GM12878 (cell line): ENCODE measurements around the gene ALDH1A2. TPM values are rescaled to one million over a fixed set of nuclear protein-coding genes. Genes with fewer than 3 reads are reported as not detected.

ENCODE experiments used
- ATAC-seq: fragments of 200-7000 bp; cut with Tn5 transposase; 3 replicates; pipeline ENCODE4 v1.9.1; 2020; ENCODE audit warnings: mild to moderate bottlenecking, moderate library complexity
- BruUV-seq: library from RNA; stranded (reverse); fragments of 400-500 nt; replicated peaks from 2 replicates; lab custom pipeline; 2021; lab: Mats Ljungman, UMichigan
- CTCF ChIA-PET: fragments of 300-600 bp; sonication (Branson Sonifier 250); formaldehyde crosslinking; extraction: SDS; loops from one replicate; lab custom pipeline; 2021; ENCODE audit warnings: inconsistent platforms; lab: Yijun Ruan, JAX
- POLR2A ChIA-PET: fragments of 350-600 bp; formaldehyde crosslinking; extraction: SDS; loops from one replicate; lab custom pipeline; 2021; ENCODE audit warnings: inconsistent platforms; lab: Charles Lee
- RAD21 ChIA-PET: fragments of 300-600 bp; sonication (Branson Sonifier 250); formaldehyde crosslinking; loops from one replicate; lab custom pipeline; 2023; ENCODE audit warnings: antibody characterized with exemption; ENCODE audit not compliant: unreplicated experiment; lab: Charles Lee
- SMC1A ChIA-PET: fragments of 300-600 bp; sonication (Branson Sonifier 250); formaldehyde crosslinking; loops from one replicate; lab custom pipeline; 2023; ENCODE audit not compliant: unreplicated experiment, uncharacterized antibody; lab: Charles Lee
- DNase-seq: peaks from one replicate; pipeline ENCODE4 v3.0.0-alpha.2; 2011; ENCODE audit warnings: low read depth, low spot score
- FAIRE-seq: peaks from 3 replicates; lab custom pipeline; 2011; peaks lifted over from hg19 to GRCh38; lab: Jason Lieb, UNC
- H2AFZ ChIP-seq: 2 replicates; pipeline ENCODE4 v1.6.0; 2011; ENCODE audit warnings: low read depth, low read length, control low read depth; ENCODE audit not compliant: control insufficient read depth
- H3K27ac ChIP-seq: 2 replicates; pipeline ENCODE4 v1.5.1; 2011; ENCODE audit warnings: control low read depth; ENCODE audit not compliant: control insufficient read depth, insufficient read depth
- H3K27me3 ChIP-seq, 2 experiments: replicated peaks in 1 of 2; 2 replicates each; pipeline versions ENCODE4 v1.6.0 to v1.6.1; 2011; ENCODE audit warnings: low read length in 1 of 2; ENCODE audit not compliant: control insufficient read depth in 2 of 2, insufficient read depth in 2 of 2
- H3K36me3 ChIP-seq, 2 experiments: 2 replicates each; pipeline ENCODE4 v1.5.1; 2011; ENCODE audit warnings: low read length in 1 of 2; ENCODE audit not compliant: control insufficient read depth in 2 of 2, insufficient read depth in 2 of 2
- H3K4me1 ChIP-seq: 2 replicates; pipeline ENCODE4 v1.6.1; 2011; ENCODE audit warnings: mild to moderate bottlenecking, low read length, moderate library complexity, mixed read lengths; ENCODE audit not compliant: control insufficient read depth, insufficient read depth
- H3K4me2 ChIP-seq: 2 replicates; pipeline ENCODE4 v1.6.0; 2011; ENCODE audit warnings: control low read depth; ENCODE audit not compliant: control insufficient read depth, insufficient read depth
- H3K4me3 ChIP-seq: fragments of 200-600 bp; sonication (generic); 2 replicates; pipeline ENCODE4 v1.5.1; 2016
- H3K79me2 ChIP-seq: 2 replicates; pipeline ENCODE4 v1.6.0; 2011; ENCODE audit warnings: low read length; ENCODE audit not compliant: control insufficient read depth, insufficient read depth
- H3K9ac ChIP-seq: 2 replicates; pipeline ENCODE4 v1.8.0; 2011; ENCODE audit warnings: low read length, control low read depth, mixed read lengths; ENCODE audit not compliant: control insufficient read depth, insufficient read depth
- H3K9me3 ChIP-seq: replicated peaks from 3 replicates; pipeline ENCODE4 v1.5.1; 2011; ENCODE audit warnings: mild to moderate bottlenecking, low read length; ENCODE audit not compliant: control insufficient read depth, insufficient read depth
- H4K20me1 ChIP-seq: 2 replicates; pipeline ENCODE4 v1.6.0; 2011; ENCODE audit not compliant: control insufficient read depth, insufficient read depth
- FOS ChIP-seq: IDR thresholded peaks from 3 replicates; pipeline ENCODE4 v1.6.1; 2011; ENCODE audit warnings: borderline replicate concordance; ENCODE audit not compliant: insufficient read length; ENCODE audit errors: extremely low read depth
- NR2F1 ChIP-seq: fragments of 450-650 bp; conservative IDR thresholded peaks from 2 replicates; pipeline ENCODE4 v1.6.1; 2017; ENCODE audit warnings: mild to moderate bottlenecking
- PRDM15 ChIP-seq: fragments of 450-650 bp; formaldehyde crosslinking; IDR thresholded peaks from 2 replicates; pipeline ENCODE4 v1.4.0; 2020; ENCODE audit warnings: mild to moderate bottlenecking, moderate library complexity
- WGBS: methylation state at CpG from one replicate; pipeline ENCODE4 v1.1.6; 2016; ENCODE audit warnings: low lambda C conversion rate; ENCODE audit not compliant: insufficient replicate concordance, insufficient coverage; ENCODE audit errors: missing lambda C conversion rate; 5-methylcytosine and 5-hydroxymethylcytosine counted together
- in situ Hi-C: fragments of 300-500 bp; cut with MboI; formaldehyde crosslinking; loops from 9 replicates; pipeline ENCODE4 v1.14.3; 2018; ENCODE audit warnings: mixed read lengths
- intact Hi-C: fragments of 100-400 bp; cut with micrococcal nuclease; formaldehyde crosslinking; loops from one replicate; pipeline ENCODE4 v1.14.2; 2022; ENCODE audit not compliant: unreplicated experiment
- polyA plus RNA-seq, 11 experiments: library from polyadenylated mRNA; depleted of rRNA in 4 of 11; unstranded in 6 of 11; stranded (reverse) in 5 of 11; fragments of >200 nt; fragmentation: Nextera tagmentation in 4 of 11; fragmentation: Illumina TruSeq in 1 of 11; extraction: Ambion mirVana in 4 of 11; extraction: Trizol in 1 of 11; gene quantifications; 1 replicate in 1 of 11; 2 replicates in 10 of 11; pipeline versions ENCODE4 v1.2.1 to v1.2.3, GENCODE V29; 2011 to 2016; ENCODE audit warnings: inconsistent platforms in 2 of 11, missing spikeins in 2 of 11, low read depth in 1 of 11
- total RNA-seq, 4 experiments: library from RNA; depleted of rRNA in 3 of 4; stranded (reverse); fragments of >200 nt in 3 of 4; fragmentation: Illumina TruSeq in 1 of 4; extraction: Trizol in 1 of 4; gene quantifications; 2 replicates each; pipeline versions ENCODE4 v1.2.1 to v1.2.3, GENCODE V29; 2013 to 2021

The ALDH1A2 gene
- total and polyA plus RNA-seq, 10 of the 15 experiments (the other 5 are each of a cell fraction or from before 2014, with no cell fraction given): 0.06 to 0.92 (median 0.18) TPM; not detected in 5

- no peak for TF ChIP-seq PRDM15 (CRISPR knock-in tag)
- no peak for TF ChIP-seq NR2F1
- TF ChIP-seq, all 136 proteins: peak for 0
These were observed 144.1 kb downstream of the ALDH1A2 start (continued) for GRCh38 chr15:57921371-57921770.

GRCh38 chr15:57920911-57921310 lies 144.6 kb downstream of the ALDH1A2 start:
- H3K27me3 ChIP-seq: no peaks in the 10 kb centered on the region; a peak in 2 of 4 replicates
- no TSS peak for BruUV-seq
- ATAC-seq (no peak), DNase-seq (no peak), FAIRE-seq (no peak)
- H3K4me2 ChIP-seq: no peak overlapping the region
- TF ChIP-seq FOS: no peak
- no peaks in the 10 kb centered on the region for H4K20me1 ChIP-seq
- H2AFZ ChIP-seq: no peak overlapping the region
- no peak overlapping the region for H3K9ac ChIP-seq
- in situ Hi-C loops (no loop called here), intact Hi-C loops (no loop called here)
- ChIA-PET SMC1A (no interaction called here), CTCF (no interaction called here), RAD21 (no interaction called here), POLR2A (no interaction called here)
- WGBS: 20% methylated on average over 5 of the region's 5 CpGs
- no peaks in the 10 kb centered on the region for H3K36me3 ChIP-seq
- H3K4me1 ChIP-seq: no peaks in the 10 kb centered on the region
- H3K27ac ChIP-seq: no peak overlapping the region
- H3K4me3 ChIP-seq: no peak overlapping the region
- no peaks in the 10 kb centered on the region for H3K79me2 ChIP-seq
- H3K9me3 ChIP-seq: no peaks in the 10 kb centered on the region
